GM10266 (cell line): ENCODE data around the gene SEMA3G.

ENCODE experiments used
- DNase-seq: peaks from one replicate; pipeline ENCODE4 v3.0.0; 2012; ENCODE audit errors: extremely low spot score
- CTCF ChIP-seq: IDR thresholded peaks from 2 replicates; pipeline ENCODE4 v1.5.1; 2012; ENCODE audit warnings: mild to moderate bottlenecking, low read depth; ENCODE audit not compliant: control insufficient read depth, insufficient read depth; ENCODE audit errors: missing control alignments

Gene SEMA3G

DNA sequence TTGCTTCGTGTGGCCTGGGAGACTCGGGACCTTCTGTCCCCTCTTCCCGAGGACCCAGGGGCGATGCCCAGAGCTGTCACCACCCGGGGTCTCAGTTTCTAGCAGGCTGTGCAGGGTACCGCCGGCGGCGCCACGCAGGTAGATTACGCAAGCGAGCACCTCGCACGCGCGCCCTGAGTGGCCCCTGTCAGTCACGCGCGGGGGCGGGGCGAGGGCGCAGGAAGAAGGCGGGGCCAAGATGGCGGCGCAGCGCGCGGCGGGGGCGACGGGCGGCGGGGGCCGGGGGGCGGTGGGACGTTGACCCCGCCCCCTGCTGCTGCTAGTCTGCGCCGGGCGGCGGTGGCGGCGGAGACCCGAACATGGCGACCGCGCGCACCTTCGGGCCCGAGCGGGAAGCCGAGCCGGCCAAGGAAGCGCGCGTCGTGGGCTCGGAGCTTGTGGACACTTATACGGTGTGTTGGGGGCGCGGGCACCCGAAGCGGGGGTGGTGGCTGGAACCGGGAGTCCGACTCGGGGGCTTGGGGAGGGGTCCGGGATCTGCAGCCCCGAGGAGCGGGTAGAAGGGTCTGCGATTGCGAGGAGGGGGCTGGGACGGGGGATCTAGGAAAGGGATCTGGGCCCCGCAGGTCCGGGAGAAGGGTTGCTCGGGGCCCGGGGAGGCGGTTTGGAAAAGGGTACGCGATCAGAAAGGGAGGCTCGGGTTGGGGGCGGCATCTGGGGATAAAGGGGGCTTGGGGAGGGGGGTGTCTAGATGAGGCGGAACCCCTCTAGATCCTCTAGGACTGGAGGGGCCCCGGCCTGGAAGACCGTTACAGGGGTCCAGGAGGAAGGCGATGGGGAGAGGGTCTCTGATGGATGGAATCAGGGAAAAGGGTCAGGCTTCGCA is 10.6 kb upstream of the SEMA3G start, which contains the start of gene NISCH:
NISCH (plus strand) TSS at position 322 of the 886 bp plus-strand sequence; CDS start at position 360, 38 bp downstream.
- TF ChIP-seq CTCF = no peak
- DNase-seq = peak; percentile 97

DNA sequence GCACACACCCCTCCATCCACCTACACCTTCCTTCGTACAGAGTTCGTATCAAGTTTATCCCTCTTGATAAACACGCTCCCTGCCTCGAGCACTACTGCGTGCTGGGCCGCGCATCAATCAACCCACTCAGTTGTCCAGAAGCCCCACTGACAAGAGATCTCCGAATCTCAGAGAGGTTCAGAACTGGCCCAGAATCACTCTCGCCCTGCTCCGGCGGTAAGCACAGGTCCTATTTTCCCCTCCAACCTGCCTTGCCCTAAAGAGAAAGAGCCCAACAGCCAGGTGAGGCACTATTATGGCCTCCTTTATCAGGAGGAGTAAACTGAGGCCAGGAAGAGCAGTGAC is 10.0 kb upstream of the SEMA3G start:
- no peak for DNase-seq
- TF ChIP-seq CTCF = no peak

- no peak for TF ChIP-seq CTCF
- DNase-seq = peak; percentile 32
Observed at GRCh38 chr3:52454250-52454937, 9.5 kb upstream of the SEMA3G start.

DNA sequence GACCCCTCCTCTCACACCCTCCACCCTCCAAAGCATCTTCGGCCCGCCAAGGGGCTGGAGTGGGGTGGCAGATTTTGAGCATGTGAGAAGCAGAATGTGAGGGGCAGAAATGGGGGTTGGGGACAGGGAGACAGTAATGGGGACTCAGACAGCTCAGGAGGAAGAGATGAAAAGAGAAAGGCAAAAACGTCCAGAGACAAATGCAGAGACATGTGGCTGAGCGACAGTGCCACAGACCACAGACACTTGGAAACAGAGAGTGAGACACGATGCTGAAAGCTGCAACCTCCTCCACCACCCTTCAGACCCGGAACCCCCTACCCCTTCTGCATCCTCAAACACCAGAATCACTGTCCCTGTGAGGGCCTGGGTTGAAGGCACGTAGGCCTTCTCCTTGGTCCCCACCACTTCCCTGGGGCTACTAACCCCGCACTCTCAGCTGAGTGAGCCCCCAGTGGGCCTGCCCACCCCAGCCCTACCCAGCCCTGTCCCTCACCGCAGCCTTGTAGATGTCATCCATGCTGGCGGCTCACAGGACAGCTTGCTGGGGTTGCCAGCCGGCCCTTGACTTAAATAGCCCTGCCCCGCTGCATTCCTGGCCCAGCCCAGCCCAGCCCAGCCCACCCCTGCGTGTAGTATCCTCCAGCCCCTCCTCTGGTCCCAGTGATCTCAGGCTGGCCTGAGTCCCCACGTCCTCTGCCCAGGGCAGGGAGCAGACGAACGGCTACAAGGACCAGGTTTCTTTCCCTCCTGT is 8.8 kb upstream of the SEMA3G start, which contains the start of gene TNNC1:
TNNC1 (minus strand) TSS at position 546 of the 754 bp plus-strand sequence; CDS start at position 520, 26 bp downstream.
- no peak for TF ChIP-seq CTCF
- no peak for DNase-seq

GRCh38 chr3:52452570-52453221 is 7.8 kb upstream of the SEMA3G start:
- DNase-seq = no peak
- TF ChIP-seq CTCF = no peak

DNA sequence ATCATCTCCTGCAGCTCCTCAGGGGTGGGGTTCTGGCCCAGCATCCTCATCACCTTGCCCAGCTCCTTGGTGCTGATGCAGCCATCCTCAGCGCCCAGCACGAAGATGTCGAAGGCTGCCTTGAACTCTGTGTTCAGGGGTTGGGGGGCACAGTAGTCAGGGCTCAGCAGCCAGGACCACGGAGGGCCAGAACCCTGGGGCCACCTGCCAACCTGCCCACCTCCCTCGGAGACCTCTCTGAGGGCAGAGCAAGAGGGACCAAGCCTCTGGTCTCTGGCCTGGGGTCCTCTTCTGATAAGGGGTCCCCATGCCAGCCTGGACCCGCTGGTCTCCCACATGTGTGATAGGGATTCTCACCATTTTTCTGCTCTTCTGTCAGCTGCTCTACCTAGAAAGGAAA is 7.2 kb upstream of the SEMA3G start:
- TF ChIP-seq CTCF = no peak
- no peak for DNase-seq
